Retinal pigment epithelial cell (primary cell): ENCODE results near the gene OR2C1.

Experiments
- DNase-seq: peaks from one replicate; pipeline ENCODE4 v3.0.0-alpha.2; 2010; ENCODE audit warnings: low read depth
- H3K4me3 ChIP-seq: 2 replicates; pipeline ENCODE4 v1.5.1; 2011; ENCODE audit warnings: mild to moderate bottlenecking, low read length, control low read depth, moderate library complexity
- TF ChIP-seq, protein P1 (sequence below): conservative IDR thresholded peaks from 2 replicates; pipeline ENCODE4 v1.5.1; 2011; ENCODE audit warnings: low read depth, low read length, control low read depth, inconsistent platforms

OR2C1 gene

DNA sequence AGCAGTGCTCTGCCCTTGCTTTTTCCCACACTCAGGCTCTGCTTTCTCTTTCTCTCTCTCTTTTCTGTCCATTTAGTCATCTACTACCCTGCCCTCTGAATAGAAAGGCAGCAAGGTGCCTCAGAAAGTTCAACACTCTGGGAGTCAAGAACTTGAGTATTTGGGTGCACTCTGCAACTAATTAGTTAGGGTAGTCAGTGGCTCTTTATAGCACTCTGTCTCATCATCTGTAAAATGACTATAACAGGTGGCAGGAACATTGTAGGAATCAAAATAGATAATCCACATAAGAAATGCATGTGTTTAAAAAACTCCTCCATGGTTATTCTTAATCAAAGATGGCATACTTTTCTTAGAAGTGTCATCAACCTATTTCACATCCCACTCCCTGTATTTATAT is 7.2 kb downstream of the OR2C1 start:
- TF ChIP-seq, protein P1, sequence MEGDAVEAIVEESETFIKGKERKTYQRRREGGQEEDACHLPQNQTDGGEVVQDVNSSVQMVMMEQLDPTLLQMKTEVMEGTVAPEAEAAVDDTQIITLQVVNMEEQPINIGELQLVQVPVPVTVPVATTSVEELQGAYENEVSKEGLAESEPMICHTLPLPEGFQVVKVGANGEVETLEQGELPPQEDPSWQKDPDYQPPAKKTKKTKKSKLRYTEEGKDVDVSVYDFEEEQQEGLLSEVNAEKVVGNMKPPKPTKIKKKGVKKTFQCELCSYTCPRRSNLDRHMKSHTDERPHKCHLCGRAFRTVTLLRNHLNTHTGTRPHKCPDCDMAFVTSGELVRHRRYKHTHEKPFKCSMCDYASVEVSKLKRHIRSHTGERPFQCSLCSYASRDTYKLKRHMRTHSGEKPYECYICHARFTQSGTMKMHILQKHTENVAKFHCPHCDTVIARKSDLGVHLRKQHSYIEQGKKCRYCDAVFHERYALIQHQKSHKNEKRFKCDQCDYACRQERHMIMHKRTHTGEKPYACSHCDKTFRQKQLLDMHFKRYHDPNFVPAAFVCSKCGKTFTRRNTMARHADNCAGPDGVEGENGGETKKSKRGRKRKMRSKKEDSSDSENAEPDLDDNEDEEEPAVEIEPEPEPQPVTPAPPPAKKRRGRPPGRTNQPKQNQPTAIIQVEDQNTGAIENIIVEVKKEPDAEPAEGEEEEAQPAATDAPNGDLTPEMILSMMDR, result no peak
- no peak for DNase-seq
- H3K4me3 ChIP-seq, result no peak overlapping the region

DNA sequence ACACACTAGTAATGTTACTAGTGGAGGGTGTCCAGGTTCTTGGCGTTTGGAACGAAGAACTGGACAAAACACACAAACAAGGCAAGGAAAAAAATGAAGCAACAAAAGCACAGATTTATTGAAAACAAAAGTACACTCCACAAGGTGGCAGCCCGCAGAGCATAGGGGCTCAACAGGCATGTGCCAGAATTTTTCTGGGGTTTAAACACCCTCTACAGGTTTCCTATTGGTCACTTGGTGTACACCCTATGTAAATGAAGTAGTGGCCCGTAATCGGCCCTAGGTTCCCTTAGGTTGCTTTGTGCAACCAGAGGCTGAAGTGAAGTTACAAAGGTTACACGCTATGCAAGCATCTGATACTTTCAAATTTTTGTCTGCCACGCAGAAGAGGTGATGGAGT is 8.1 kb downstream of the OR2C1 start:
- no peak overlapping the region for H3K4me3 ChIP-seq
- no peak for DNase-seq
- TF ChIP-seq, protein P1, result no peak

DNA sequence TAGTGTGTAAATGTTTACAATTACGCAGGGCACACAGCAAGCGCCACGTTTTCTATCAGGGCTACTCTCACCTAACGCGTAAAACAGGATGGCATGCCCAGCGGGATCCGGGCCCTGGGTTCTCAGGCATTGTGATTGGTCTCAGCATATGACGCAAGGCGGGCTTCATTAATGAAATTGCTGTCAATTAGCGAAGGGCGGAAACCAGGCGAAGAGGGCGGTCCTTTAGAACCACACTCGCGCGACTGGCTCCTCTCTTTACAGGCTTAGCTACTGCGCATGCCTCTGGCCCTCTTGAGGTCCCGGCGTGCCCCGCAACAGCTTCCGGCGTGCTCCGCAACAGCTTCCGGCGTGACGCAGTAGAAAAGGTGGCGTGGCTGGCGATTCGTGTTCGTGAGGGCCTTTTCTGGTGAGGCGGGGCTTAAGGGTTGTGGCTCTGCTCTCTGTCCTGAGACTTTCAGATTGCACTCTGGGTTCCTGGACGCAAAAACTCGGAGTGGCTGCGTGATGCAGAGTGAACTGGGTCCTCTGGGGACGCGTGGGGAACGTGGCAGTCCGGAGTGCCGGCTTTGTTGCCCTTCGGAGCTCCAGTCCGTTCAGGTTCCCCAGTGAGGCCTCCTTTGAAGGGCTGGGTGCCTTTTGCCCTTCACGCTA is 9.2 kb downstream of the OR2C1 start:
- TF ChIP-seq, protein P1, result no peak
- H3K4me3 ChIP-seq, result peak overlapping the region; percentile 67
- peak; percentile 76 for DNase-seq

DNA sequence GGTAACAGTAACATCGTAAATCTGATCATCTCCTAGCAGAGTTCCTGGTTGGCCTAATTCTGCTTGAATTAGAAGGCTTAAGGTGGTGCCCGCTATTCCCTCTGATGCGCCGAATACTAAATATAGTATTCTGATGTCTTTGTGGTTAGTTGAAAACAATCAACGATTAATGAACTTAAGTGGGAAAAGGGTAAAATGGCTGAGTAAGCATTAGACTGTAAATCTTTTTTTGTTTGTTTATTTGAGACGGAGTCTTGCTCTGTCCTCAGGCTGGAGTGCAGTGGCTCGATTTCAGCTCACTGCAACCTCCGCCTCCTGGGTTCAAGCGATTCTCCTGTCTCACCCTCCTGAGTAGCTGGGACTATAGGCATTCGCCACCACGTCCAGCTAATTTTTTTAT is 13.4 kb downstream of the OR2C1 start:
- no peak overlapping the region for H3K4me3 ChIP-seq
- no peak for DNase-seq
- TF ChIP-seq, protein P1, result no peak

DNA sequence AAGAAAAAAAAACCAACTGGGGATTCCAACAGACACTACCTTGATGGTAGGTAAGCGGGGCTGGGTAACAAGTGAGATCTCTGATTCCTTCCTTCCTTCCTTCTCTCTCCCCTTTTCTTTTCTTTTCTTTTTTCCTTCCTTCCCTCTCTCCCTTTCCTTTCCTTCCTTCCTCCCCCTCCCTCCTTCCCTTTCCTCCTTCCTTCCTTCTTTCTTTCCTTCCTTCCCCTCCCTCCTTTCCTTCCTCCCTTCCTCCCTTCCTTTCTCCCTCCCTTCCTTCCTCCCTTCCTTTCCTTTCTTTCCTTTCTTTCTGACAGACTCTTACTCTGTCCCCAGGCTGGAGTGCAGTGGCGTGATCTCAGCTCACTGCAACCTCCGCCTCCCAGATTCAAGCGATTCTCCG is 20.0 kb downstream of the OR2C1 start:
- DNase-seq, result no peak
- TF ChIP-seq, protein P1, result no peak
- H3K4me3 ChIP-seq, result no peak overlapping the region

DNA sequence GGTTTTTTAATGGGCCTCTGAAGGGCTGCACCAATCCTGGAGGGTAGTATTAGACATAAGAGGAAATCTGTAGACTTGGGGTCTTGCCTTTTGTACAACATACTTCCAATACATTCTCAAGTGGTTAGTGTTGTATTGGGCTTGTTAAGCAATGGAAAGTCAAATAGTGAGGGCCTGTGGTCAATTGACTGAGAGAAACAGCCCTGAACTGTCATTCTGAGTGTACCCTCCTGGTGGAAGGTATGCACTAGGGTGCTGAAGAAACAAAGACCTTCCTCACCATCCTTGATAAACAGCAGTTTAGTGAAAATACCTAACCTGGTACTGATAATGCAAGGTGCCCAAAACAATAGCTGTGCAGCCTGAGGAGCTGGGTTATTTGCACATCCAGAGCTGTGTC is 22.2 kb downstream of the OR2C1 start:
- TF ChIP-seq, protein P1, result no peak
- DNase-seq, result no peak
- H3K4me3 ChIP-seq, result no peak overlapping the region

DNA sequence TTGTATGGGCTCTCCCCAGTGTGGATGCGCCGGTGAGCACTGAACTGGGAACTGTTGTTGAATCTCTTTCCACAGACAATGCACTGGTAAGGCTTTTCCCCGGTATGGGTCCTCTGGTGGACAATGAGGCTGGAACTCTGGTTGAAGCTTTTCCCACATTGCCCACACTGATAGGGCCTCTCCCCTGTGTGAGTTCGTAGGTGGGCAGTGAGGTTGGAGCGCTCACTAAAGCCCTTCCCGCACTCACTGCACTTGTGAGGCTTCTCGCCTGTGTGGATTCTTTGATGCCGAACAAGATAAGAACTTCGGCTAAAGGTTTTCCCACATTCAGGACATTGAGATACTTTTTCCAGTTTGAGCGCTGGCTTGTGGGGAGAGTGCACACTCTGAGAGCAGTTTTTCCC is 27.4 kb downstream of the OR2C1 start:
- TF ChIP-seq, protein P1, result no peak
- no peak for DNase-seq
- H3K4me3 ChIP-seq, result no peak overlapping the region
